Large intestine (tissue), 3 donors: ENCODE measurements around the gene GGT6. TPM values are rescaled to one million over a fixed set of nuclear protein-coding genes. Genes with fewer than 3 reads are reported as not detected.
"Not testable (repeated sequence)": the region's sequence is repeated elsewhere in the genome, so short reads cannot be mapped to it uniquely, and the experiment has no call there.

ENCODE experiments used
- DNase-seq, 2 donors: peaks; one replicate each; pipeline versions ENCODE4 v3.0.0 to v3.0.0-alpha.2; 2013
- H3K27ac ChIP-seq: one replicate; pipeline ENCODE4 v1.5.1; 2013; ENCODE audit warnings: low read length
- H3K27me3 ChIP-seq: 2 replicates; pipeline ENCODE4 v1.6.1; 2013; ENCODE audit warnings: low read length; ENCODE audit not compliant: control insufficient read depth, insufficient read depth
- H3K36me3 ChIP-seq: 2 replicates; pipeline ENCODE4 v1.6.1; 2013; ENCODE audit warnings: low read length; ENCODE audit not compliant: control insufficient read depth, insufficient read depth
- H3K4me1 ChIP-seq: one replicate; pipeline ENCODE4 v1.6.1; 2013; ENCODE audit warnings: low read length; ENCODE audit not compliant: control insufficient read depth, insufficient read depth
- H3K4me3 ChIP-seq: one replicate; pipeline ENCODE4 v1.5.1; 2013; ENCODE audit warnings: low read length
- H3K9me3 ChIP-seq: one replicate; pipeline ENCODE4 v1.6.1; 2013; ENCODE audit warnings: mild to moderate bottlenecking, low read depth, low read length, moderate library complexity; ENCODE audit not compliant: control insufficient read depth
- WGBS: methylation state at CpG from one replicate; pipeline ENCODE4 v1.1.5; 2013; ENCODE audit warnings: low lambda C conversion rate; ENCODE audit not compliant: insufficient coverage; 5-methylcytosine and 5-hydroxymethylcytosine counted together
- polyA plus RNA-seq: library from polyadenylated mRNA; unstranded; fragments of 120-200 nt; gene quantifications from one replicate; pipeline ENCODE4 v1.2.1, GENCODE V29; 2013

Gene GGT6
- polyA plus RNA-seq, 1 donor, result 2.7 TPM

- no peaks in the 10 kb centered on the region for H3K27me3 ChIP-seq
- H3K4me3 ChIP-seq, result no peak overlapping the region
- WGBS, result no CpG with 5 or more reads among the region's 11 CpGs
- no peak for DNase-seq
- peaks cover 23% of the 10 kb centered on the region for H3K36me3 ChIP-seq
- H3K4me1 ChIP-seq, result peaks cover 31% of the 10 kb centered on the region
- H3K9me3 ChIP-seq, result no peaks in the 10 kb centered on the region
- no peak overlapping the region for H3K27ac ChIP-seq
These were observed 32.0 kb upstream of the GGT6 start for GRCh38 chr17:4592240-4593005.

- no peaks in the 10 kb centered on the region for H3K9me3 ChIP-seq
- peaks cover 38% of the 10 kb centered on the region for H3K4me1 ChIP-seq
- H3K36me3 ChIP-seq, result peaks cover 14% of the 10 kb centered on the region
- H3K27me3 ChIP-seq, result no peaks in the 10 kb centered on the region
- no peak for DNase-seq
- no peak overlapping the region for H3K27ac ChIP-seq
- no peak overlapping the region for H3K4me3 ChIP-seq
- WGBS, result no CpG with 5 or more reads among the region's 12 CpGs
These were observed 31.2 kb upstream of the GGT6 start for GRCh38 chr17:4591529-4591928.

- no peak overlapping the region for H3K4me3 ChIP-seq
- H3K27ac ChIP-seq, result no peak overlapping the region
- no peak for DNase-seq
- peaks cover 14% of the 10 kb centered on the region for H3K36me3 ChIP-seq
- H3K9me3 ChIP-seq, result no peaks in the 10 kb centered on the region
- no CpG with 5 or more reads among the region's 10 CpGs for WGBS
- no peaks in the 10 kb centered on the region for H3K27me3 ChIP-seq
- peaks cover 43% of the 10 kb centered on the region for H3K4me1 ChIP-seq
These were observed 30.6 kb upstream of the GGT6 start for GRCh38 chr17:4590981-4591453.

GRCh38 chr17:4590042-4590441, 29.7 kb upstream of the GGT6 start:
- H3K27ac ChIP-seq, DNase-seq, H3K9me3 ChIP-seq, H3K27me3 ChIP-seq, H3K4me3 ChIP-seq: not testable (repeated sequence)
- WGBS, result no CpG with 5 or more reads among the region's 11 CpGs
- peaks cover 14% of the 10 kb centered on the region for H3K36me3 ChIP-seq
- H3K4me1 ChIP-seq, result peaks cover 45% of the 10 kb centered on the region

- DNase-seq, result no peak
- H3K36me3 ChIP-seq, result peaks cover 14% of the 10 kb centered on the region
- no CpG with 5 or more reads among the region's 22 CpGs for WGBS
- H3K4me3 ChIP-seq, result no peak overlapping the region
- peaks cover 40% of the 10 kb centered on the region for H3K4me1 ChIP-seq
- no peaks in the 10 kb centered on the region for H3K9me3 ChIP-seq
- H3K27ac ChIP-seq, result no peak overlapping the region
- peaks cover 4% of the 10 kb centered on the region for H3K27me3 ChIP-seq
These were observed 28.7 kb upstream of the GGT6 start for GRCh38 chr17:4588898-4589625.

- no peaks in the 10 kb centered on the region for H3K9me3 ChIP-seq
- peaks cover 5% of the 10 kb centered on the region for H3K27me3 ChIP-seq
- peaks cover 45% of the 10 kb centered on the region for H3K4me1 ChIP-seq
- no CpG with 5 or more reads among the region's 11 CpGs for WGBS
- H3K27ac ChIP-seq, result no peak overlapping the region
- no peak for DNase-seq
- H3K36me3 ChIP-seq, result peaks cover 11% of the 10 kb centered on the region
- H3K4me3 ChIP-seq, result no peak overlapping the region
These were observed 28.0 kb upstream of the GGT6 start for GRCh38 chr17:4588391-4588790.

- DNase-seq, result peak in 1 of 2 donors; percentile 57
- H3K27me3 ChIP-seq, result peaks cover 7% of the 10 kb centered on the region
- H3K4me3 ChIP-seq, result no peak overlapping the region
- H3K4me1 ChIP-seq, result peaks cover 50% of the 10 kb centered on the region
- H3K36me3 ChIP-seq, result peaks cover 8% of the 10 kb centered on the region
- peak overlapping the region; percentile 56 for H3K27ac ChIP-seq
- WGBS, result no CpG with 5 or more reads among the region's 9 CpGs
- H3K9me3 ChIP-seq, result no peaks in the 10 kb centered on the region
These were observed 27.4 kb upstream of the GGT6 start for GRCh38 chr17:4587803-4588202.

- Histone ChIP-seq H3K9me3 (no peaks in the 10 kb centered on the region), H3K27me3 (peaks cover 7% of the 10 kb centered on the region), H3K36me3 (peaks cover 2% of the 10 kb centered on the region), H3K4me1 (peaks cover 50% of the 10 kb centered on the region), H3K4me3 (no peak overlapping the region), H3K27ac (peak overlapping the region; percentile 56)
- DNase-seq, result no peak
- no CpG with 5 or more reads among the region's 7 CpGs for WGBS
These were observed 26.8 kb upstream of the GGT6 start for GRCh38 chr17:4587195-4587594.

- Histone ChIP-seq H3K27ac (peak overlapping the region; percentile 75), H3K4me3 (peak overlapping the region; percentile 89), H3K27me3 (peaks cover 7% of the 10 kb centered on the region)
These were observed 25.7 kb upstream of the GGT6 start for GRCh38 chr17:4586043-4586442.

GRCh38 chr17:4585638-4585994, 25.2 kb upstream of the GGT6 start:
- peaks cover 50% of the 10 kb centered on the region for H3K4me1 ChIP-seq
- no CpG with 5 or more reads among the region's 7 CpGs for WGBS
- no peak for DNase-seq
- peaks cover 7% of the 10 kb centered on the region for H3K27me3 ChIP-seq
- H3K9me3 ChIP-seq, result no peaks in the 10 kb centered on the region
- peak overlapping the region; percentile 75 for H3K27ac ChIP-seq
- H3K36me3 ChIP-seq, result no peaks in the 10 kb centered on the region
- peak overlapping the region; percentile 89 for H3K4me3 ChIP-seq

More at GRCh38 chr17:4586043-4586442, 25.7 kb upstream of the GGT6 start:
- H3K9me3 ChIP-seq, result no peaks in the 10 kb centered on the region
- peaks cover 2% of the 10 kb centered on the region for H3K36me3 ChIP-seq
- WGBS, result no CpG with 5 or more reads among the region's 9 CpGs
- peaks cover 50% of the 10 kb centered on the region for H3K4me1 ChIP-seq
- no peak for DNase-seq
